K562 (cell line): ENCODE results near the gene POLRMT. TPM values are rescaled to one million over a fixed set of nuclear protein-coding genes. Genes with fewer than 3 reads are reported as not detected.
A peak's percentile ranks its signal among the peaks of the same experiment; 100 is the strongest.

ENCODE experiments used
- BCOR ChIP-seq: fragments of 450-650 bp; IDR thresholded peaks from 2 replicates; pipeline ENCODE4 v1.6.1; 2016
- CHCHD3 ChIP-seq: fragments of 250-450 bp; sonication (Bioruptor Pico); IDR thresholded peaks from 2 replicates; pipeline ENCODE4 v2.1.2; 2022; ENCODE audit warnings: mild to moderate bottlenecking
- HIVEP1 ChIP-seq: fragments of 250-450 bp; sonication (Bioruptor Pico); IDR thresholded peaks from 2 replicates; pipeline ENCODE4 v1.4.0; 2020; ENCODE audit warnings: mild to moderate bottlenecking
- MXD1 ChIP-seq: fragments of 250-450 bp; sonication (Bioruptor Pico); IDR thresholded peaks from 2 replicates; pipeline ENCODE4 v1.8.0; 2021; ENCODE audit warnings: borderline replicate concordance, mild to moderate bottlenecking, moderate library complexity; ENCODE audit not compliant: poor library complexity, severe bottlenecking
- NBN ChIP-seq: fragments of 450-650 bp; IDR thresholded peaks from 2 replicates; pipeline ENCODE4 v1.6.1; 2016; ENCODE audit warnings: low read depth, mild to moderate bottlenecking
- SMARCB1 ChIP-seq: IDR thresholded peaks from 2 replicates; pipeline ENCODE4 v1.6.1; 2011; ENCODE audit warnings: improper control_type of control experiment, low read depth; ENCODE audit not compliant: insufficient read length
- SMARCE1 ChIP-seq: fragments of 450-650 bp; IDR thresholded peaks from 2 replicates; pipeline ENCODE4 v1.7.1; 2016; ENCODE audit warnings: mild to moderate bottlenecking
- SP2 ChIP-seq: IDR thresholded peaks from 2 replicates; pipeline ENCODE4 v1.6.1; 2011; ENCODE audit warnings: mild to moderate bottlenecking, low read depth, low read length, moderate library complexity; ENCODE audit not compliant: poor library complexity, severe bottlenecking; ENCODE audit errors: extremely low read depth
- TBP ChIP-seq: optimal IDR thresholded peaks from 2 replicates; pipeline ENCODE3; 2011; ENCODE audit warnings: low read depth, low read length, improper control_type of control experiment
- ZBTB40 ChIP-seq, 2 experiments: fragments of 450-650 bp in 1 of 2; sonication (generic) in 1 of 2; formaldehyde crosslinking in 1 of 2; IDR thresholded peaks; 2 replicates each; pipeline versions ENCODE4 v1.7.1 to v1.9.0; 2016 to 2022; ENCODE audit warnings: inconsistent platforms in 1 of 2, mild to moderate bottlenecking in 1 of 2, missing genetic modification reagents in 1 of 2
- ZC3H11A ChIP-seq: IDR thresholded peaks from 2 replicates; pipeline ENCODE4 v1.6.1; 2012; ENCODE audit warnings: low read depth, low read length, improper control_type of control experiment
- ZNF121 ChIP-seq: sonication (generic); formaldehyde crosslinking; conservative IDR thresholded peaks from 2 replicates; pipeline ENCODE4 v1.8.0; 2022; ENCODE audit warnings: missing genetic modification reagents
- ZNF174 ChIP-seq: fragments of 250-450 bp; sonication (Bioruptor Pico); IDR thresholded peaks from 2 replicates; pipeline ENCODE4 v1.4.0; 2020; ENCODE audit warnings: mild to moderate bottlenecking
- ZNF277 ChIP-seq: fragments of 250-450 bp; sonication (Bioruptor Pico); IDR thresholded peaks from 2 replicates; pipeline ENCODE4 v1.8.0; 2022; ENCODE audit warnings: inconsistent platforms, mild to moderate bottlenecking, moderate library complexity, borderline replicate concordance
- polyA plus RNA-seq, 8 experiments: library from polyadenylated mRNA; depleted of rRNA in 4 of 8; stranded (reverse) in 5 of 8; unstranded in 3 of 8; fragments of >200 nt; fragmentation: Nextera tagmentation in 2 of 8; fragmentation: Illumina TruSeq in 1 of 8; extraction: Ambion mirVana in 2 of 8; extraction: Trizol in 1 of 8; gene quantifications; 2 replicates each; pipeline versions ENCODE4 v1.2.1 to v1.2.3, GENCODE V29; 2011 to 2014; ENCODE audit warnings: inconsistent platforms in 1 of 8, missing spikeins in 1 of 8
- total RNA-seq, 7 experiments: library from RNA; depleted of rRNA in 6 of 7; stranded (reverse); fragments of >200 nt in 6 of 7; fragmentation: Illumina TruSeq in 2 of 7; extraction: Trizol in 2 of 7; gene quantifications; 2 replicates each; pipeline versions ENCODE4 v1.2.1 to v1.2.3, GENCODE V29; 2011 to 2021; ENCODE audit warnings: low replicate concordance in 1 of 7
- TF ChIP-seq, protein P1 (sequence below): sonication (generic); formaldehyde crosslinking; IDR thresholded peaks from 2 replicates; pipeline ENCODE4 v1.8.0; 2023; ENCODE audit warnings: mild to moderate bottlenecking, missing genetic modification reagents

POLRMT gene
- total and polyA plus RNA-seq, 9 of the 15 experiments (the other 6 are each of a cell fraction or from before 2014, with no cell fraction given) = 30.3 to 144 (median 68.0) TPM

DNA sequence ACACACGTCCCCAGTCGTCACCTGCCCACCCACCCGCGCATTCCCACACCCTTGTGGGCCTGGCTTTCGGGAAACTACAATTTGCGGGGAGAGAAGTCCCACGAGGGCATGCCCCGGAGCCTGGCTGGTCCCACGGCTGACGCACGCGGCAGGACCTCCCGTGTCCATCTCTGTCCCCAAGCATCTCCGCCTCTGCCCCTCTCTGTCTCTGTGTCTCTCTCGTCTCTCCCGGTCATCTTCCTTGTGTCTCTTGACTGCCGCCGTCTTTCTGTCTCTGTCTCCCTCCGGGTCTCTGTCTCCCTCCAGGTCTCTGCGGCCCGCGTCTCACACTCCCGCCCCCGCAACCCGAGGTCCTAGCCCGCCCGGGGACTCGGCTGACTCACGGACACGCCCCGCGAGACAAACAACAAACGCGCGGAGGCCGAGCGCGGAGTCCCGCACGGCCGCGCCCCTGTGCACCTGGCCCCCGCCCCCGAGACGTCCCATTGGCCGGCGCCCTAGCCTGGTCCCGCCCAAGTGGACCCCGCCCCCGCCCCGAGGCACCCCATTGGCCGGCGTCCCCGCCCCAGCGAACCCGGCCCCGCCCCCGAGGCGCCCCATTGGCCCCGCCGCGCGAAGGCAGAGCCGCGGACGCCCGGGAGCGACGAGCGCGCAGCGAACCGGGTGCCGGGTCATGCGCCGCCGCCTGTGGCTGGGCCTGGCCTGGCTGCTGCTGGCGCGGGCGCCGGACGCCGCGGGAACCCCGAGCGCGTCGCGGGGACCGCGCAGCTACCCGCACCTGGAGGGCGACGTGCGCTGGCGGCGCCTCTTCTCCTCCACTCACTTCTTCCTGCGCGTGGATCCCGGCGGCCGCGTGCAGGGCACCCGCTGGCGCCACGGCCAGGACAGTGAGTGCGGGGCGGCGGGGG, 6.2 kb upstream of the POLRMT start, which contains the start of gene FGF22 (continued):
- no peak for TF ChIP-seq ZBTB40 (IDR thresholded peaks at IDR 0.05)
- no peak for TF ChIP-seq ZBTB40 (CRISPR knock-in tag; IDR thresholded peaks at IDR 0.05)
- TF ChIP-seq TBP = no peak
- no peak for TF ChIP-seq ZNF174 (CRISPR knock-in tag)
- TF ChIP-seq HIVEP1 (CRISPR knock-in tag) = no peak
- TF ChIP-seq NBN = no peak
- peak; percentile 71 for TF ChIP-seq SMARCE1
- no peak for TF ChIP-seq CHCHD3
- no peak for TF ChIP-seq SMARCB1
- TF ChIP-seq, protein P1, sequence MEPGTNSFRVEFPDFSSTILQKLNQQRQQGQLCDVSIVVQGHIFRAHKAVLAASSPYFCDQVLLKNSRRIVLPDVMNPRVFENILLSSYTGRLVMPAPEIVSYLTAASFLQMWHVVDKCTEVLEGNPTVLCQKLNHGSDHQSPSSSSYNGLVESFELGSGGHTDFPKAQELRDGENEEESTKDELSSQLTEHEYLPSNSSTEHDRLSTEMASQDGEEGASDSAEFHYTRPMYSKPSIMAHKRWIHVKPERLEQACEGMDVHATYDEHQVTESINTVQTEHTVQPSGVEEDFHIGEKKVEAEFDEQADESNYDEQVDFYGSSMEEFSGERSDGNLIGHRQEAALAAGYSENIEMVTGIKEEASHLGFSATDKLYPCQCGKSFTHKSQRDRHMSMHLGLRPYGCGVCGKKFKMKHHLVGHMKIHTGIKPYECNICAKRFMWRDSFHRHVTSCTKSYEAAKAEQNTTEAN = no peak
- no peak for TF ChIP-seq ZC3H11A
- peak; percentile 70 for TF ChIP-seq BCOR
- no peak for TF ChIP-seq ZNF277 (CRISPR knock-in tag)
- peak; percentile 55 for TF ChIP-seq SP2
- TF ChIP-seq MXD1 (CRISPR knock-in tag) = no peak
- no peak for TF ChIP-seq ZNF121 (CRISPR knock-in tag)
